Liver (tissue), 9 donors: Measurements from ENCODE around the gene MYOD1. TPM values are rescaled to one million over a fixed set of nuclear protein-coding genes. Genes with fewer than 3 reads are reported as not detected.

Experiments used
- DNase-seq: peaks from one replicate; pipeline ENCODE4 v3.0.0-alpha.2; 2017; ENCODE audit warnings: low spot score
- H3K27ac ChIP-seq, 2 donors: one replicate each; pipeline ENCODE4 v1.7.0; 2013; ENCODE audit warnings: inconsistent platforms in 2 of 2, low read length in 2 of 2, control low read depth in 1 of 2, low read depth in 1 of 2, mild to moderate bottlenecking in 1 of 2
- H3K27me3 ChIP-seq, 4 donors: one replicate each; pipeline versions ENCODE4 v1.6.1 to v1.7.0; 2013; ENCODE audit warnings: low read length in 3 of 4, inconsistent platforms in 1 of 4, mild to moderate bottlenecking in 1 of 4, moderate library complexity in 1 of 4; ENCODE audit not compliant: control insufficient read depth in 4 of 4, insufficient read depth in 4 of 4
- H3K36me3 ChIP-seq, 4 donors: one replicate each; pipeline versions ENCODE4 v1.6.1 to v1.7.0; 2013; ENCODE audit warnings: low read length in 3 of 4, mild to moderate bottlenecking in 3 of 4, low read depth in 1 of 4, moderate library complexity in 1 of 4; ENCODE audit not compliant: control insufficient read depth in 4 of 4, insufficient read depth in 3 of 4
- H3K4me1 ChIP-seq, 4 donors: one replicate each; pipeline versions ENCODE4 v1.6.1 to v1.7.0; 2013; ENCODE audit warnings: low read length in 3 of 4, mild to moderate bottlenecking in 3 of 4, moderate library complexity in 1 of 4; ENCODE audit not compliant: control insufficient read depth in 4 of 4, insufficient read depth in 4 of 4
- H3K4me3 ChIP-seq, 3 donors: one replicate each; pipeline versions ENCODE4 v1.6.1 to v1.7.0; 2013; ENCODE audit warnings: low read length in 3 of 3, control low read depth in 1 of 3, low read depth in 1 of 3, mild to moderate bottlenecking in 1 of 3
- H3K9ac ChIP-seq, 2 donors: one replicate each; pipeline ENCODE4 v1.7.0; 2013; ENCODE audit warnings: low read length in 2 of 2, mild to moderate bottlenecking in 2 of 2, moderate library complexity in 2 of 2, control low read depth in 1 of 2, low read depth in 1 of 2
- H3K9me3 ChIP-seq, 4 donors: one replicate each; pipeline versions ENCODE4 v1.6.1 to v1.7.0; 2013; ENCODE audit warnings: low read length in 3 of 4; ENCODE audit not compliant: control insufficient read depth in 4 of 4
- ATF3 ChIP-seq: IDR thresholded peaks from 2 replicates; pipeline ENCODE4 v1.6.1; 2016; ENCODE audit warnings: antibody characterized with exemption
- CTCF ChIP-seq: fragments of 150-350 bp; IDR thresholded peaks from 2 replicates; pipeline ENCODE4 v1.5.1; 2017; ENCODE audit warnings: improper control_type of control experiment, low read depth, low read length; ENCODE audit not compliant: missing input control
- EGR1 ChIP-seq, 2 donors: IDR thresholded peaks; 2 replicates each; pipeline ENCODE4 v1.6.1; 2016 to 2018; ENCODE audit warnings: antibody characterized with exemption in 2 of 2, low read depth in 2 of 2
- FOXA2 ChIP-seq: IDR thresholded peaks from 2 replicates; pipeline ENCODE4 v1.6.1; 2016; ENCODE audit warnings: antibody characterized with exemption
- GABPA ChIP-seq, 2 donors: IDR thresholded peaks in 1 of 2; conservative IDR thresholded peaks in 1 of 2; 2 replicates each; pipeline ENCODE4 v1.6.1; 2016; ENCODE audit warnings: antibody characterized with exemption in 2 of 2, mild to moderate bottlenecking in 1 of 2, moderate library complexity in 1 of 2
- HNF4A ChIP-seq, 2 donors: conservative IDR thresholded peaks; 2 replicates each; pipeline ENCODE4 v1.6.1; 2016; ENCODE audit warnings: antibody characterized with exemption in 2 of 2, mild to moderate bottlenecking in 2 of 2
- HNF4G ChIP-seq: IDR thresholded peaks from 2 replicates; pipeline ENCODE4 v1.6.1; 2016; ENCODE audit warnings: antibody characterized with exemption
- JUND ChIP-seq, 2 donors: IDR thresholded peaks; 2 replicates each; pipeline ENCODE4 v1.6.1; 2016; ENCODE audit warnings: antibody characterized with exemption in 2 of 2
- NR2F2 ChIP-seq: IDR thresholded peaks from 2 replicates; pipeline ENCODE4 v1.6.1; 2016; ENCODE audit warnings: antibody characterized with exemption
- RAD21 ChIP-seq, 2 donors: IDR thresholded peaks; 2 replicates each; pipeline ENCODE4 v1.6.1; 2016; ENCODE audit warnings: antibody characterized with exemption in 2 of 2, mild to moderate bottlenecking in 2 of 2
- REST ChIP-seq: IDR thresholded peaks from 2 replicates; pipeline ENCODE4 v1.6.1; 2016; ENCODE audit warnings: antibody characterized with exemption, mild to moderate bottlenecking
- RXRA ChIP-seq, 2 donors: IDR thresholded peaks; 2 replicates each; pipeline ENCODE4 v1.6.1; 2017 to 2018; ENCODE audit warnings: antibody characterized with exemption in 2 of 2, mild to moderate bottlenecking in 1 of 2
- SP1 ChIP-seq: IDR thresholded peaks from 2 replicates; pipeline ENCODE4 v1.6.1; 2018; ENCODE audit warnings: antibody characterized with exemption, mild to moderate bottlenecking
- TAF1 ChIP-seq: conservative IDR thresholded peaks from 2 replicates; pipeline ENCODE4 v1.6.1; 2016; ENCODE audit warnings: antibody characterized with exemption, mild to moderate bottlenecking
- WGBS: extraction: QIAGEN DNeasy Blood & Tissue Kit; methylation state at CpG from one replicate; pipeline ENCODE4 v1.1.7; 2013; 5-methylcytosine and 5-hydroxymethylcytosine counted together
- polyA plus RNA-seq, 2 donors: library from polyadenylated mRNA; stranded (reverse) in 1 of 2; unstranded in 1 of 2; fragments of 200-250 nt in 1 of 2; fragments of >200 nt in 1 of 2; fragmentation: Nextera tagmentation in 1 of 2; extraction: Ambion mirVana in 1 of 2; gene quantifications; one replicate each; pipeline versions ENCODE4 v1.2.1 to v1.2.3, GENCODE V29; 2013 to 2015
- total RNA-seq, 2 donors: library from RNA; depleted of rRNA; stranded (reverse); fragments of >200 nt; gene quantifications; one replicate each; pipeline ENCODE4 v1.2.3, GENCODE V29; 2014
- donor health status: healthy.
- donor health status: healthy.
- donor health status: healthy.
- donor health status: healthy.
- donor health status: healthy.

MYOD1 gene
- total and polyA plus RNA-seq, 4 donors = not detected

GRCh38 chr11:17719938-17720795, 796 bp downstream of the MYOD1 start (continued):
- TF ChIP-seq REST = no peak

GRCh38 chr11:17720796-17721171, 1.4 kb downstream of the MYOD1 start:
- H3K4me1 ChIP-seq = peaks cover 9 to 24% (median 14%) of the 10 kb centered on the region in 4 donors
- WGBS = 6% methylated on average over 24 of the region's 24 CpGs
- TF ChIP-seq HNF4G (no peak), REST (no peak), HNF4A (conservative IDR thresholded peaks at IDR 0.05) (no peak), ATF3 (no peak), SP1 (no peak), JUND (IDR thresholded peaks at IDR 0.05) (no peak), RAD21 (IDR thresholded peaks at IDR 0.05) (no peak), RXRA (IDR thresholded peaks at IDR 0.05) (no peak), FOXA2 (no peak), TAF1 (no peak), NR2F2 (no peak), CTCF (no peak), EGR1 (IDR thresholded peaks at IDR 0.05; ENCODE audit: low read depth in 2 of 2) (no peak), GABPA (IDR thresholded peaks at IDR 0.05 in 1 of 2, conservative IDR thresholded peaks at IDR 0.05 in 1 of 2) (no peak)
- H3K9me3 ChIP-seq = no peaks in the 10 kb centered on the region
- H3K27me3 ChIP-seq = peaks cover 5 to 19% (median 12%) of the 10 kb centered on the region in 4 donors
- H3K36me3 ChIP-seq = peaks cover 0 to 2% (median 0%) of the 10 kb centered on the region in 4 donors
- no peak for DNase-seq
- no peak overlapping the region for H3K27ac ChIP-seq
- H3K4me3 ChIP-seq = no peak overlapping the region
- no peak overlapping the region for H3K9ac ChIP-seq
